GM21423 (cell line): Measurements from ENCODE around the gene TBX4.
"Not testable (repeated sequence)": the region's sequence is repeated elsewhere in the genome, so short reads cannot be mapped to it uniquely, and the experiment has no call there.

ENCODE experiments used
- ATAC-seq: cut with Tn5 transposase; IDR thresholded peaks from one replicate; pipeline ENCODE4 v1.9.1; 2021; ENCODE audit warnings: mild to moderate bottlenecking, moderate library complexity; ENCODE audit not compliant: unreplicated experiment

TBX4 gene

GRCh38 chr17:61496174-61496956 is 44.1 kb downstream of the TBX4 start:
- no peak for ATAC-seq

GRCh38 chr17:61496957-61497653 is 44.9 kb downstream of the TBX4 start:
- ATAC-seq = no peak

- ATAC-seq = no peak
These were observed 46.1 kb downstream of the TBX4 start for GRCh38 chr17:61498042-61498994.

GRCh38 chr17:61499632-61500031 is 47.4 kb downstream of the TBX4 start:
- no peak for ATAC-seq

GRCh38 chr17:61500287-61500686 is 48.1 kb downstream of the TBX4 start:
- no peak for ATAC-seq

DNA sequence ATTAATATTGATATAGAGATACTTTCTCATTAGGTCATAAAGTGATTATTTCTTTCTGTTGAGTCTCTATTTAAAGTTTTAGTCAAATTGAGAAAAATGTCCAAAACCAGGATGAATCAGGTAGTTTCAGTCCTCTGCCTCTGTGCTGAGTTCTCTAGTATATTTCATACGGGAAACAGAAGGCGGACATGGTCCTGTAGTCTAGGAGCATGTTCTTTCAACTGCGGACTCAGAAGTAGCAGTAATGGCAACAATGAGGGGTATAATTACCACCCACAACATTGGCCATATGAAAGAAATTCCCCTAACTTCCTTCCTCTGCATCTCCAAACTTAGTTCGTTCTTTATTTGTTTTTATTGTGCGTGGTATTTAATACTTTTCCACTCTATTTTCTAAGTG is 50.1 kb downstream of the TBX4 start:
- ATAC-seq = no peak

DNA sequence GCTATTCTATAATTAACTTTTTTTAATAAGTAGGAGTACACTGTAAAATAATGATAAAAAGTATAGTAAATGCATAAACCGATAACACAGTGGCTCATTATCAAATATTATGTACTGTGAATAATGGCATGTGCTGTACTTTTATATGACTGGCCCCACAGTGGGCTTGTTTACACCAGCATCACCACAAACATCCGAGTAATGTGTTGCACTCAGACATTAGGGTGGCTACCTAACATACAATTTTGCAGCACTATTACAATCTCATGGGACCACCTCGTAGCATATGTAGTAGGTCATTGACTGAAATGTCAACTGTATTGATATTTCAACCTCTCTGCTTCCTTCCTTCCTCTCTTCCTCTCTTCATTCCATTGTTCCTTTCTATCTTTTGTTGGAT is 51.7 kb downstream of the TBX4 start:
- ATAC-seq = no peak

DNA sequence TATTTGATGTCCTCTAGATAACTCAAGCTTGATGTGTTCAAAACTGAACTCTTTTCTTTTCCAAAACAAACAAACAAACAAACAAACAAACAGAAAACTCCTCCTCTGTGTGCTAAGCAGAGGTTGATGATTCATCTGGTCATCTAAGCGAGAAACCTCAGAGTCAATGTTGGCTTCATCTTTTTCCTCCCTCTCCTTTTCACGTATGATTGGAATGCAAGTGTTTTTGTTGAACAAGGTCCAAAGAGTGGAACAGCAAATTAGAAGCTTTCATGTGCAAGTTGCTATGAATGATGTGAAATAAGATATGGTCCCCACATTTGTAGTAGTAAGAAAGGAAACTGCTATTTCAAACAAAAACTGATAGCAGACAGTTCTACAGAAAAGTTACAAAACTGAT is 52.5 kb downstream of the TBX4 start:
- ATAC-seq = no peak

- ATAC-seq = no peak
These were observed 53.8 kb downstream of the TBX4 start for GRCh38 chr17:61505846-61506627.

- ATAC-seq = no peak
These were observed 55.3 kb downstream of the TBX4 start for GRCh38 chr17:61507383-61508066.

GRCh38 chr17:61508912-61509311 is 56.7 kb downstream of the TBX4 start:
- ATAC-seq = no peak

GRCh38 chr17:61509454-61509853 is 57.2 kb downstream of the TBX4 start:
- not testable (repeated sequence) for ATAC-seq

- no peak for ATAC-seq
These were observed 58.0 kb downstream of the TBX4 start for GRCh38 chr17:61510237-61510636.

DNA sequence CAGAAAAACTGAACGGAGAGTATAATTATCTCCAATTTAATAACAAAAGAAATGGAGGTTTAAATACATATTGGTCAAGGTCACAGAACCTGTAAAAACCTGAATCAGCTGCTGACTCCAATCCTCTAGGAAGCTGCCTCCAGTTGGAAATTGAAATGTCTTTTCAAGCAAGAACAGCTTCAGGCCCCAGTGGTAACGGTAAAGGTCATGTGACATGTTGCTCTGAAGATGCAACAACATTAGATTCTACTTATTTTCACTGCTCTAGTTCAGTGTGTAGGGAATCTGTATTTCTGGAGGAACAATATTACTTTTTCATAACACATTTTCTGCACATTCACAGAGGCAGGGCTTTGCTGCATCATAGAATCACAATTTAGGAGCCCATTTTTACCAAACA is 58.8 kb downstream of the TBX4 start:
- ATAC-seq = no peak

- no peak for ATAC-seq
These were observed 59.4 kb downstream of the TBX4 start for GRCh38 chr17:61511480-61512182.

GRCh38 chr17:61514491-61514890 is 62.3 kb downstream of the TBX4 start:
- ATAC-seq = no peak

DNA sequence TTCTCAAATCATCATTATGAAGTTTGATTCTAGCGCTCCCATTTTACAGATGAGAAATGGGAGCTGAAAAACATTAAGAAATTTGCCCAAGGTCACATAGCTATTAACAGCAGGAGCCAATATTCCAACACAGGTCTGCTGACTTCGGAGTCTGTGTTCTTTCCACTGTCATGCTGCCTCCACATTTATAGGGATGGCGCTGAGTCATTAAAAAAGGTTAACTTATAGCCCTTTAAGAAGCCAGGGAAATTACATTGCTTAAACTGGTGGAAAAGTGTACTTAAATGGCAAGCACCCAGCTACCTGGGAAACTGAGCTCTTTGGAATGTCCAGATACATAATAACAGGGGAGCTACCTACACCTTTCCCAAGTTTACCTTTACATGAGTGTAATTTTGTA is 65.0 kb downstream of the TBX4 start:
- no peak for ATAC-seq

DNA sequence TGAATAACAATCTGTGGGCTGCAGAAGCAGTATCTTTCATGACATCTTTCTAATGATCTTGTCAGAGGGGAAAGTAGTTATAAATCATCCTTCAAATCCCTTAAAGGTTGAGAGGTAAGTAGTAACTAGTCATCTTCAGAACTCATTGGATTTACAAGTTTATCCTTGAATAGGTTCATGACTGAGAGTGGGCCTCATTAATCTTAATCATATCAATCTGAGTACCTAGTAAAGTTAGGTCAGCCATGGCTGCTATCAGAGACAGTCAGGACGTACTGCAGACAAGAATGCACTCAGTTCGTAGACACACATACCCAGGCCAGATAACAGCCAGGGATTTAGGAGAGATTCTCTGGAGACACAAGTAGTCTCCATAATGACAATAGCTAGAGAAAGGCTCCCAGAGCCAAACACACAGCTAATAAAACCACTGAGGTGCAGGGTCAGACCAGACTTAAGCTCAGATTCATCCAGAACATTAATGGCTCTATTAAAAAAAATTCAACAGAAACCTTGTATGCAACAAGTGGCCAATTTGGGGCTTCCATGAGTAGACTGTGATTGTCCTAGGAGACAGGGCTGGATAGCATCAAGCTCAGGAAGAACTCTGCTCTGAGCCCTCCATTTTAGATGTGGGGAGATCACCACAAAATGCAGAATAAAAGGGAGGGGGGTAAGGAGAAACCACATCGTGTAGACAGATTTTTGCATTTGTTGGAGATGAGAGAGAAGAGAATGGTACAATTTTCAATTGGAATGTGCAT is 65.8 kb downstream of the TBX4 start:
- no peak for ATAC-seq

GRCh38 chr17:61519139-61519538 is 66.9 kb downstream of the TBX4 start:
- no peak for ATAC-seq
